Body of pancreas (tissue), 4 donors: ENCODE results near the gene IFT43. TPM values are rescaled to one million over a fixed set of nuclear protein-coding genes. Genes with fewer than 3 reads are reported as not detected.

Experiments
- ATAC-seq: fragments of 150-250 bp; one replicate; pipeline ENCODE4 v1.9.1; 2016
- DNase-seq, 4 donors: peaks; one replicate each; pipeline ENCODE4 v3.0.0-alpha.2; 2019
- H3K27ac ChIP-seq, 4 donors: fragments of 200-600 bp; sonication (generic); 1 replicate in 3 of 4; 2 replicates in 1 of 4; pipeline versions ENCODE4 v1.5.1 to v1.6.1; 2016 to 2019; ENCODE audit warnings: mild to moderate bottlenecking in 1 of 4, mixed read lengths in 1 of 4, moderate library complexity in 1 of 4
- H3K27me3 ChIP-seq, 2 donors: fragments of 200-600 bp; sonication (generic); one replicate each; pipeline ENCODE4 v1.6.0; 2016; ENCODE audit warnings: mild to moderate bottlenecking in 1 of 2
- H3K36me3 ChIP-seq, 2 donors: fragments of 200-600 bp; sonication (generic); replicated peaks in 1 of 2; 2 replicates each; pipeline ENCODE4 v1.5.1; 2016; ENCODE audit warnings: low read depth in 2 of 2; ENCODE audit not compliant: insufficient read depth in 1 of 2
- H3K4me1 ChIP-seq: fragments of 200-600 bp; sonication (generic); one replicate; pipeline ENCODE4 v1.6.0; 2016
- H3K4me3 ChIP-seq, 2 donors: fragments of 200-600 bp; sonication (generic); 1 replicate in 1 of 2; 2 replicates in 1 of 2; pipeline ENCODE4 v1.5.1; 2016 to 2019
- H3K9me3 ChIP-seq, 3 donors: fragments of 200-600 bp; sonication (generic); 1 replicate in 2 of 3; 2 replicates in 1 of 3; pipeline ENCODE4 v1.5.1; 2016
- POLR2A ChIP-seq, 3 donors: fragments of 450-650 bp; IDR thresholded peaks; one replicate each; pipeline ENCODE4 v1.6.1; 2016; ENCODE audit warnings: antibody characterized with exemption in 3 of 3, mild to moderate bottlenecking in 2 of 3
- WGBS, 2 donors: methylation state at CpG; one replicate each; pipeline ENCODE4 v1.1.5; 2017; 5-methylcytosine and 5-hydroxymethylcytosine counted together
- intact Hi-C: fragments of 100-400 bp; cut with DNase I; formaldehyde crosslinking; loops from one replicate; pipeline ENCODE4 v1.15.1; 2023
- total RNA-seq, 2 donors: library from RNA; depleted of rRNA; stranded (reverse); fragments of >200 nt; gene quantifications; one replicate each; pipeline ENCODE4 v1.1.0, GENCODE V29; 2016
- TF ChIP-seq, protein P1 (sequence below), 7 experiments: fragments of 450-650 bp in 4 of 7; fragments of 200-600 bp in 3 of 7; sonication (generic) in 3 of 7; IDR thresholded peaks; one replicate each; pipeline ENCODE4 v1.5.1; 2016 to 2019; ENCODE audit warnings: antibody characterized with exemption in 7 of 7

The IFT43 gene
- total RNA-seq, 2 donors from 2014 or later = 15.0 to 18.5 TPM

DNA sequence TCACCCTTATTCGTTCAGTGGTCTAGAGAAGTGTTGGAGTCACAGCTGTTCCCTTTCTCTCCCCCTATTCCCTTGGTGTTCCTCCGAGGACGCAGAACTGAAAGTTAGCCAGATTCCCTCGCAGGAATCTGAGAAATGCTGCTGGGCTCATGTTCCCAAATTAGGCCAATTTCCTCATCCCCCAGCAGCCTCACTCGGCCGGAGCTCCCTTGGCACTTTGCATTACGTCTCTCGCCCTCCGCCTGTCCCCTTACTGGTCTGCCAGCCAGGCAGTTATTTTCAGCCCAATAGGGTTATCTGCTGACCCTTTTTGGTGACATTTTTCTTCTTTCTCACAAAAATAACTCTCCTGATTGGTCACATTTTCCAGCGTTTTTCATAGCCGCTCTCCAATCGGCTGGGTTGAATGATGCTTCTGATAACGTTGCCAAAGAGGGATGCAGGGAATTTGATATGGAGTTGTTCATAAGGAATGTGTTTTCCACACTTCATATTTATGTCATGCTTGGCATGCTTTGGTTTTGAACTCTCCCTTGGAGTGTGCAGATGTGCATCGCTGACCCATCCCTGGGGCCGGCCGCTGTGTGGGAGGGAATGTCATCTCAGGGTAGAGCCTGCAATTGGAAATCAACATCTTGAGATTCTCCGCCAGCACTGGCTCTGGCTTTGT, 9.9 kb downstream of the IFT43 start:
- Histone ChIP-seq H3K9me3 (no peaks in the 10 kb centered on the region), H3K36me3 (peaks cover 0 to 5% of the 10 kb centered on the region in 2 donors), H3K27me3 (no peaks in the 10 kb centered on the region), H3K27ac (peak overlapping the region in 1 of 4 donors; percentile 31), H3K4me3 (no peak overlapping the region), H3K4me1 (no peaks in the 10 kb centered on the region)
- WGBS, 2 donors = 88 to 89% methylated on average over 17 of the region's 17 CpGs
- TF ChIP-seq, protein P1, sequence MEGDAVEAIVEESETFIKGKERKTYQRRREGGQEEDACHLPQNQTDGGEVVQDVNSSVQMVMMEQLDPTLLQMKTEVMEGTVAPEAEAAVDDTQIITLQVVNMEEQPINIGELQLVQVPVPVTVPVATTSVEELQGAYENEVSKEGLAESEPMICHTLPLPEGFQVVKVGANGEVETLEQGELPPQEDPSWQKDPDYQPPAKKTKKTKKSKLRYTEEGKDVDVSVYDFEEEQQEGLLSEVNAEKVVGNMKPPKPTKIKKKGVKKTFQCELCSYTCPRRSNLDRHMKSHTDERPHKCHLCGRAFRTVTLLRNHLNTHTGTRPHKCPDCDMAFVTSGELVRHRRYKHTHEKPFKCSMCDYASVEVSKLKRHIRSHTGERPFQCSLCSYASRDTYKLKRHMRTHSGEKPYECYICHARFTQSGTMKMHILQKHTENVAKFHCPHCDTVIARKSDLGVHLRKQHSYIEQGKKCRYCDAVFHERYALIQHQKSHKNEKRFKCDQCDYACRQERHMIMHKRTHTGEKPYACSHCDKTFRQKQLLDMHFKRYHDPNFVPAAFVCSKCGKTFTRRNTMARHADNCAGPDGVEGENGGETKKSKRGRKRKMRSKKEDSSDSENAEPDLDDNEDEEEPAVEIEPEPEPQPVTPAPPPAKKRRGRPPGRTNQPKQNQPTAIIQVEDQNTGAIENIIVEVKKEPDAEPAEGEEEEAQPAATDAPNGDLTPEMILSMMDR (IDR thresholded peaks at IDR 0.05) = no peak
- no peak for TF ChIP-seq POLR2A (IDR thresholded peaks at IDR 0.05)
- DNase-seq (peak in 2 of 4 donors; percentile 28 to 34), ATAC-seq (peak; percentile 65)
- intact Hi-C loops = no loop called here

DNA sequence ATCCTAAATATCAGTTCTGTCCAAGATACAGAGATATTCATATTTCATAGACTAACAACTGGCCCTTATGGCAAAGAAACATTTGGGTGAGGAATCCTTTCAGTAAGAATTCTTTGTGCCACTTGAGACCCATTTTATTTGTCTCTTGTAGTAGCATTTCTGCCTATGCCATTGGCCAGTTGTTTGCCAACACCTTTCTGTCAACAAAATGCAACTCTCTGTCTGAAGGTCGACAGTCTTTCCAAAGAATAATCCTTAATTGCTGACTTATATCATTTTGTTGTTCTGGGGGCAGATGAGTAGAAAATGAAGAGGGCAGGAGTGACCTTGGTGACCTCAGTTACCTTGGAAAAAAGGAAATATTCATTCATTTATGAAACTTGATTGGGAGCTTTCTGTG, 10.9 kb downstream of the IFT43 start:
- no peak for ATAC-seq
- Histone ChIP-seq H3K27me3 (no peaks in the 10 kb centered on the region), H3K4me3 (no peak overlapping the region), H3K9me3 (no peaks in the 10 kb centered on the region), H3K36me3 (peaks cover 0 to 6% of the 10 kb centered on the region in 2 donors), H3K4me1 (no peaks in the 10 kb centered on the region), H3K27ac (no peak overlapping the region)
- intact Hi-C loops = no loop called here
- DNase-seq = no peak
- WGBS, 2 donors = 17 to 24% methylated on average over 1 of the region's 1 CpG
- TF ChIP-seq, protein P1 (IDR thresholded peaks at IDR 0.05) = no peak

DNA sequence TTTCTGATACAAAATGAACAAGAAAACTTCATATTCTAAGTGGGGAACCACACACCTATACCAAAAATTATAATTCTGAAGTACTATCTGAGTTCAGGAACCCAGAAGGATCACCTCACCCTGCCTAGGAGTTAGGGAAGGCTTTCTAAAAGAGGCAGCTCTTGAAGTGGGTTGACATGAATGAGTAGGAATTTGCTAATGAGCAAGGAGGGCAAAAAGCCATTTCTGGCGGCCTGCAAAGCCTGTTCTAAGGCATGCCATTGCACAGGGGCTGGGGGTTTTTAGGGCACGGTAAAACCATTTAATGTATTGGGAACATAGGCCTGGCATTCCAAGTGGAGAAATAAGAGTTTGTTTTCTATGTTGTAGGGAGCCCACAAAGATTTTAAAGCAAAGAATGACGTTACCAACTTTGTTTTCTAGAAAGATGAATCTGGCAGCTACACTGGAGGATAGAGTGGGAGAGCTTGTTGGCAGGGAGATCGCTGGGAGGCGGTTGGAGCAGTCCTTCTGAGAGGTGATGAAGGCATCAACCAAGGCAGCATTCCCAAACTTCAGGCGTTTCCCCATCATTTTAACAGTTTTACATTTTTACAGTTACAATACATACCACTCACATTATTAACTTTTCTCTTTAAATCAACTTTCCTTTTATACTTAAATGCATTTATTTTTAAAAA, 14.1 kb downstream of the IFT43 start:
- Histone ChIP-seq H3K27me3 (no peaks in the 10 kb centered on the region), H3K36me3 (peaks cover 0 to 4% of the 10 kb centered on the region in 2 donors), H3K9me3 (no peaks in the 10 kb centered on the region), H3K4me3 (no peak overlapping the region), H3K27ac (no peak overlapping the region), H3K4me1 (no peaks in the 10 kb centered on the region)
- ATAC-seq (no peak), DNase-seq (no peak)
- intact Hi-C loops = no loop called here
- TF ChIP-seq POLR2A (IDR thresholded peaks at IDR 0.05) = no peak
- TF ChIP-seq, protein P1 (IDR thresholded peaks at IDR 0.05) = no peak
- 89 to 93% methylated on average over 6 of the region's 6 CpGs for WGBS, 2 donors

DNA sequence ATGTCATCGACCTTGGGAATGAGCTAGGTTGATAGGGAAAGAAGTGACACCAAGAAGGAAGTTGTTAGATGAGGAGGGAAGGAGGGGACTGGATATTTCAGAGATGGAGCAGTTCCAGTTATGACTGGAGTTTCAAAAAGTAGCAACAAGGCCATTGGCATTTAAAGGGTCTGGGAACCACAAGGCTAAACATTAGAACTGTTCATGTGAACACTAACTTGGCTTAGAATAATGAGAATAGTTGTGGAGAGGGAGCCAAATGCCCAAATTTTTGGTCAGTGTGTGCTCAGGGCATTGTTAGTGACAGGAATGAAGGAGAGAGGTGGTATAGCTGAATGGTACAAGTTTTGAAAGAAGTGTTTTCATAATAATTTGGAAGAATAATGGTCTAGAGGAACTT, 16.8 kb downstream of the IFT43 start:
- 78 to 91% methylated on average over 1 of the region's 1 CpG for WGBS, 2 donors
- Histone ChIP-seq H3K27ac (no peak overlapping the region), H3K36me3 (peaks cover 0 to 2% of the 10 kb centered on the region in 2 donors), H3K27me3 (no peaks in the 10 kb centered on the region), H3K4me3 (no peak overlapping the region), H3K9me3 (no peaks in the 10 kb centered on the region), H3K4me1 (peaks cover 9% of the 10 kb centered on the region)
- ATAC-seq = no peak
- TF ChIP-seq POLR2A (IDR thresholded peaks at IDR 0.05) = no peak
- TF ChIP-seq, protein P1 (IDR thresholded peaks at IDR 0.05) = no peak
- intact Hi-C loops = no loop called here
- DNase-seq = no peak
